ENCODE results near the gene LPCAT4.

DNA sequence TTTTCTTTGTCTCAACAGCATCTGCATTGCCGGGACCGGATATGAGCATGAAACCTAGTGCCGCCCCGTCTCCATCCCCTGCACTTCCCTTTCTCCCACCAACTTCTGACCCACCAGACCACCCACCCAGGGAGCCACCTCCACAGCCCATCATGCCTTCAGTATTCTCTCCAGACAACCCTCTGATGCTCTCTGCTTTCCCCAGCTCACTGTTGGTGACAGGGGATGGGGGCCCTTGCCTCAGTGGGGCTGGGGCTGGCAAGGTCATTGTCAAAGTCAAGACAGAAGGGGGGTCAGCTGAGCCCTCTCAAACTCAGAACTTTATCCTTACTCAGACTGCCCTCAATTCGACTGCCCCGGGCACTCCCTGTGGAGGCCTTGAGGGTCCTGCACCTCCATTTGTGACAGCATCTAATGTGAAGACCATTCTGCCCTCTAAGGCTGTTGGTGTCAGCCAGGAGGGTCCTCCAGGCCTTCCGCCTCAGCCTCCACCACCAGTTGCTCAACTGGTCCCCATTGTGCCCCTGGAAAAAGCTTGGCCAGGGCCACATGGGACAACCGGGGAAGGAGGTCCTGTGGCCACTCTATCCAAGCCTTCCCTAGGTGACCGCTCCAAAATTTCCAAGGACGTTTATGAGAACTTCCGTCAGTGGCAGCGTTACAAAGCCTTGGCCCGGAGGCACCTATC lies 18.9 kb downstream of the LPCAT4 start:
- TF ChIP-seq, protein P1, sequence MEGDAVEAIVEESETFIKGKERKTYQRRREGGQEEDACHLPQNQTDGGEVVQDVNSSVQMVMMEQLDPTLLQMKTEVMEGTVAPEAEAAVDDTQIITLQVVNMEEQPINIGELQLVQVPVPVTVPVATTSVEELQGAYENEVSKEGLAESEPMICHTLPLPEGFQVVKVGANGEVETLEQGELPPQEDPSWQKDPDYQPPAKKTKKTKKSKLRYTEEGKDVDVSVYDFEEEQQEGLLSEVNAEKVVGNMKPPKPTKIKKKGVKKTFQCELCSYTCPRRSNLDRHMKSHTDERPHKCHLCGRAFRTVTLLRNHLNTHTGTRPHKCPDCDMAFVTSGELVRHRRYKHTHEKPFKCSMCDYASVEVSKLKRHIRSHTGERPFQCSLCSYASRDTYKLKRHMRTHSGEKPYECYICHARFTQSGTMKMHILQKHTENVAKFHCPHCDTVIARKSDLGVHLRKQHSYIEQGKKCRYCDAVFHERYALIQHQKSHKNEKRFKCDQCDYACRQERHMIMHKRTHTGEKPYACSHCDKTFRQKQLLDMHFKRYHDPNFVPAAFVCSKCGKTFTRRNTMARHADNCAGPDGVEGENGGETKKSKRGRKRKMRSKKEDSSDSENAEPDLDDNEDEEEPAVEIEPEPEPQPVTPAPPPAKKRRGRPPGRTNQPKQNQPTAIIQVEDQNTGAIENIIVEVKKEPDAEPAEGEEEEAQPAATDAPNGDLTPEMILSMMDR (conservative IDR thresholded peaks at IDR 0.05 in 1 of 2, IDR thresholded peaks at IDR 0.05 in 1 of 2; ENCODE audit: low read depth in 1 of 2, low read length in 2 of 2) = no peak
- no peak for TF ChIP-seq EZH2 (IDR thresholded peaks at IDR 0.05; ENCODE audit: low read length, missing control alignments)

Measured in fibroblast of lung (primary cell).